Measurements from ENCODE around the gene SDR42E2. TPM values are rescaled to one million over a fixed set of nuclear protein-coding genes. Genes with fewer than 3 reads are reported as not detected.
A peak's percentile ranks its signal among the peaks of the same experiment; 100 is the strongest.

Gene SDR42E2
- total and polyA plus RNA-seq, 3 experiments from 2014 or later: 0.11 to 0.92 TPM; not detected in 1

DNA sequence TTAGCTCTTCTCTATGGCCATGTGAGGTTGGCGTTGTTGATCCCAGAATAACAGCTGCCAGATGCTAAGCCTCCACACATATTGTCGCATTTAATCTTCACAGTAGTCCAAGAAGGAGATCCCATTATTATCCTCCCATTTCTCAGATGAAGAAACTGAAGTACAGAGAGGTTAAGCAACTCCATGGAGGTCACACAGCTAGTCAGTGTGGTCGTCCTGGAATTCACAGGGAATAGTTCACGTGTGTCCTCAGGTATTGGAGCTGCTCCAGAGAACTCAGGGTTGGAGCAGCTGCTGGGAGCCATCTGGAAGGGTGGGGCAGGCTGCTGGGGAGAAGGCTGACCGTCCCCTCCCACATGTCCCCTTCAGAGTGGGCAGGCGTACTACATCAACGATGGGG lies 19.5 kb downstream of the SDR42E2 start:
- Mint-ChIP-seq H3K4me3 (no peak overlapping the region), H3K27me3 (peaks cover 0 to 1% of the 10 kb centered on the region in 2 donors), H3K27ac (peak overlapping the region in 1 of 8 donors; percentile 92), H3K4me1 (peaks cover 0 to 1% (median 0%) of the 10 kb centered on the region in 3 donors), H3K9me3 (no peaks in the 10 kb centered on the region), H3K36me3 (no peaks in the 10 kb centered on the region)
- Histone ChIP-seq H3K9me3 (ENCODE audit: low read length) (no peaks in the 10 kb centered on the region), H3K27me3 (ENCODE audit: insufficient read depth, low read length, poor library complexity, severe bottlenecking) (no peaks in the 10 kb centered on the region), H3K36me3 (ENCODE audit: insufficient read depth, low read length) (no peaks in the 10 kb centered on the region), H3K27ac (ENCODE audit: low read depth, low read length) (no peak overlapping the region), H3K4me1 (ENCODE audit: insufficient read depth, low read length) (no peaks in the 10 kb centered on the region), H3K4me3 (ENCODE audit: low read length) (no peak overlapping the region)
- POLR2A ChIA-PET: no interaction called here
- no peak for DNase-seq
- CTCF ChIA-PET: no interaction called here

DNA sequence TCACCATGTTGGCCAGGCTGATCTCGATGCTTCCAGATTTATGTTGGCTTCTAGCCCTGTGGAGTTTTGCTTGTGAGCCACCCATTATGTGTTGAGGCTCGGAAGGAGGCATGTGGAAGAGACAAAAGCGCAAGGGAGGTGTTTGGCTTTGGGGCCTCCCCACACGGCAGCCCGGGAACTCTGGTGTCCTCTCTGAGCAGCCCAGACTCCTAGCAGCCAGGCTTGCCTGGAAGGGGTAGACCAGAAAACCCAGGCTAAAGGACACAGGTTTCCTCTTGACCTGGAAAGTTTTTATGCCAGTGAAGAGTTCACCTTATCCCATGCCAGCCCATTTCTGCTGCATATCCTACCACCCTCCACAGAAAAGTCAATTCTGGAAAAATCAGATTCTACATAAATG lies 21.0 kb downstream of the SDR42E2 start:
- no peaks in the 10 kb centered on the region for H3K27me3 Mint-ChIP-seq
- H3K36me3 Mint-ChIP-seq: no peaks in the 10 kb centered on the region
- Histone ChIP-seq H3K4me1 (ENCODE audit: insufficient read depth, low read length) (peaks cover 10% of the 10 kb centered on the region), H3K27ac (ENCODE audit: low read depth, low read length) (no peak overlapping the region), H3K27me3 (ENCODE audit: insufficient read depth, low read length, poor library complexity, severe bottlenecking) (no peaks in the 10 kb centered on the region), H3K9me3 (ENCODE audit: low read length) (no peaks in the 10 kb centered on the region), H3K4me3 (ENCODE audit: low read length) (no peak overlapping the region), H3K36me3 (ENCODE audit: insufficient read depth, low read length) (no peaks in the 10 kb centered on the region)
- H3K4me3 Mint-ChIP-seq: no peak overlapping the region
- H3K4me1 Mint-ChIP-seq: peaks cover 4 to 12% (median 5%) of the 10 kb centered on the region in 3 donors
- ChIA-PET POLR2A (no interaction called here), CTCF (interaction anchor here (1.1 to 1.9 kb wide), 3 partner anchors 9 to 181 kb away, joined by 3 to 6 read pairs (median 4); partner anchors contain the start of gene EEF2K)
- H3K27ac Mint-ChIP-seq: peak overlapping the region in 1 of 8 donors; percentile 68
- DNase-seq: no peak
- no peaks in the 10 kb centered on the region for H3K9me3 Mint-ChIP-seq

GRCh38 chr16:22183901-22184614 lies 21.8 kb downstream of the SDR42E2 start:
- H3K4me1 Mint-ChIP-seq: peaks cover 11 to 19% (median 12%) of the 10 kb centered on the region in 3 donors
- no peaks in the 10 kb centered on the region for H3K27me3 Mint-ChIP-seq
- H3K4me3 ChIP-seq (ENCODE audit: low read length): no peak overlapping the region
- H3K9me3 ChIP-seq (ENCODE audit: low read length): no peaks in the 10 kb centered on the region
- H3K27ac Mint-ChIP-seq: peak overlapping the region in 1 of 8 donors; percentile 91
- no peaks in the 10 kb centered on the region for H3K27me3 ChIP-seq (ENCODE audit: insufficient read depth, low read length, poor library complexity, severe bottlenecking)
- no peak overlapping the region for H3K4me3 Mint-ChIP-seq
- no peak overlapping the region for H3K27ac ChIP-seq (ENCODE audit: low read depth, low read length)
- H3K36me3 ChIP-seq (ENCODE audit: insufficient read depth, low read length): no peaks in the 10 kb centered on the region
- POLR2A ChIA-PET: interaction anchor here (0.5 kb wide), 1 partner anchor 182 kb away, joined by 5 read pairs; no protein-coding TSS in a partner anchor
- DNase-seq: peak in 1 of 5 donors; percentile 24
- no peaks in the 10 kb centered on the region for H3K9me3 Mint-ChIP-seq
- CTCF ChIA-PET: interaction anchor here (0.9 to 1.9 kb wide), 4 partner anchors 9 to 103 kb away, joined by 3 to 6 read pairs (median 4); partner anchors contain the start of gene EEF2K
- no peaks in the 10 kb centered on the region for H3K36me3 Mint-ChIP-seq
- H3K4me1 ChIP-seq (ENCODE audit: insufficient read depth, low read length): peaks cover 18% of the 10 kb centered on the region

DNA sequence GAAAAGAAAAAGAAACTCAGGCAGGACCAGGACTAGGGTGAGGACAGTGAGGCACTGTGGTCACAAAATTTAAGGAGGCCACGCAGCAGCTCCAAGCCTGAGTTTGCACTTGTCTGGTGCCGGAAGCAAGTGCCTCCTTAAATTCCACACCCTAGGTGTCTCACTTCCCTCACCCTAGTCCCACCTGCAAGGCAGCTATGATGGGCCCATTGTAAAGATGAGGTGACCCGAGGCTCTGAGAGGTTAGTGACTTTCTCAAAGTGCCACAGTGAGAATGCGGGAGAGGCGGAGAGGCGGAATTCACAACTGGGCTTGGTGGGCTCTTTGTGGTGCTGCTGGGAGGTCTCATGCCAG lies 22.3 kb downstream of the SDR42E2 start:
- CTCF ChIA-PET: interaction anchor here (0.9 to 8.4 kb wide), 5 partner anchors 8 to 179 kb away, joined by 3 to 115 read pairs (median 4); partner anchors contain the start of genes EEF2K and MOSMO
- H3K9me3 Mint-ChIP-seq: no peaks in the 10 kb centered on the region
- H3K27me3 Mint-ChIP-seq: no peaks in the 10 kb centered on the region
- no peaks in the 10 kb centered on the region for H3K36me3 ChIP-seq (ENCODE audit: insufficient read depth, low read length)
- H3K4me1 Mint-ChIP-seq: peaks cover 17 to 25% (median 17%) of the 10 kb centered on the region in 3 donors
- POLR2A ChIA-PET: no interaction called here
- no peaks in the 10 kb centered on the region for H3K9me3 ChIP-seq (ENCODE audit: low read length)
- peaks cover 0 to under 1% (median 0%) of the 10 kb centered on the region in 3 donors for H3K36me3 Mint-ChIP-seq
- peak overlapping the region in 3 of 8 donors; percentile 8 to 91 (median 14) for H3K27ac Mint-ChIP-seq
- H3K4me3 Mint-ChIP-seq: no peak overlapping the region
- no peak overlapping the region for H3K27ac ChIP-seq (ENCODE audit: low read depth, low read length)
- peaks cover 23% of the 10 kb centered on the region for H3K4me1 ChIP-seq (ENCODE audit: insufficient read depth, low read length)
- no peaks in the 10 kb centered on the region for H3K27me3 ChIP-seq (ENCODE audit: insufficient read depth, low read length, poor library complexity, severe bottlenecking)
- no peak overlapping the region for H3K4me3 ChIP-seq (ENCODE audit: low read length)
- no peak for DNase-seq

GRCh38 chr16:22186517-22186916 lies 24.2 kb downstream of the SDR42E2 start:
- DNase-seq: no peak
- H3K9me3 Mint-ChIP-seq: no peaks in the 10 kb centered on the region
- Histone ChIP-seq H3K27me3 (ENCODE audit: insufficient read depth, low read length, poor library complexity, severe bottlenecking) (no peaks in the 10 kb centered on the region), H3K27ac (ENCODE audit: low read depth, low read length) (no peak overlapping the region), H3K4me3 (ENCODE audit: low read length) (no peak overlapping the region), H3K9me3 (ENCODE audit: low read length) (no peaks in the 10 kb centered on the region), H3K36me3 (ENCODE audit: insufficient read depth, low read length) (no peaks in the 10 kb centered on the region), H3K4me1 (ENCODE audit: insufficient read depth, low read length) (peaks cover 30% of the 10 kb centered on the region)
- peak overlapping the region in 7 of 8 donors; percentile 21 to 99 (median 68) for H3K27ac Mint-ChIP-seq
- POLR2A ChIA-PET: no interaction called here
- H3K4me3 Mint-ChIP-seq: no peak overlapping the region
- H3K27me3 Mint-ChIP-seq: peaks cover 0 to 6% of the 10 kb centered on the region in 2 donors
- H3K4me1 Mint-ChIP-seq: peaks cover 23 to 41% (median 24%) of the 10 kb centered on the region in 3 donors
- CTCF ChIA-PET: interaction anchor here (1.2 to 8.4 kb wide), 3 partner anchors 109 to 188 kb away, joined by 4 to 115 read pairs (median 51); partner anchors contain the start of genes MOSMO and PDZD9
- peaks cover 0 to 9% (median 0%) of the 10 kb centered on the region in 3 donors for H3K36me3 Mint-ChIP-seq

- H3K27ac Mint-ChIP-seq: peak overlapping the region; percentile 98 to 100 (median 99)
- peaks cover 0 to 8% of the 10 kb centered on the region in 2 donors for H3K27me3 Mint-ChIP-seq
- no peaks in the 10 kb centered on the region for H3K27me3 ChIP-seq (ENCODE audit: insufficient read depth, low read length, poor library complexity, severe bottlenecking)
- peaks cover 0 to 9% (median 0%) of the 10 kb centered on the region in 3 donors for H3K36me3 Mint-ChIP-seq
- no peak overlapping the region for H3K27ac ChIP-seq (ENCODE audit: low read depth, low read length)
- H3K4me1 Mint-ChIP-seq: peaks cover 37 to 58% (median 41%) of the 10 kb centered on the region in 3 donors
- H3K4me3 Mint-ChIP-seq: peak overlapping the region in 1 of 7 donors; percentile 26
- ChIA-PET CTCF (interaction anchor here (0.7 to 8.4 kb wide), 24 partner anchors 8 to 527 kb away, joined by 3 to 115 read pairs (median 5); partner anchors contain the start of genes EEF2K, MOSMO, PDZD9 and POLR3E), POLR2A (interaction anchor here (0.7 to 2.2 kb wide), 5 partner anchors 79 to 228 kb away, joined by 3 to 19 read pairs (median 3); partner anchors contain the start of gene MOSMO)
- DNase-seq: no peak
- H3K9me3 Mint-ChIP-seq: no peaks in the 10 kb centered on the region
- H3K4me1 ChIP-seq (ENCODE audit: insufficient read depth, low read length): peaks cover 47% of the 10 kb centered on the region
- no peaks in the 10 kb centered on the region for H3K36me3 ChIP-seq (ENCODE audit: insufficient read depth, low read length)
- no peaks in the 10 kb centered on the region for H3K9me3 ChIP-seq (ENCODE audit: low read length)
- no peak overlapping the region for H3K4me3 ChIP-seq (ENCODE audit: low read length)
Measured at GRCh38 chr16:22188267-22188594, 25.9 kb downstream of the SDR42E2 start.

DNA sequence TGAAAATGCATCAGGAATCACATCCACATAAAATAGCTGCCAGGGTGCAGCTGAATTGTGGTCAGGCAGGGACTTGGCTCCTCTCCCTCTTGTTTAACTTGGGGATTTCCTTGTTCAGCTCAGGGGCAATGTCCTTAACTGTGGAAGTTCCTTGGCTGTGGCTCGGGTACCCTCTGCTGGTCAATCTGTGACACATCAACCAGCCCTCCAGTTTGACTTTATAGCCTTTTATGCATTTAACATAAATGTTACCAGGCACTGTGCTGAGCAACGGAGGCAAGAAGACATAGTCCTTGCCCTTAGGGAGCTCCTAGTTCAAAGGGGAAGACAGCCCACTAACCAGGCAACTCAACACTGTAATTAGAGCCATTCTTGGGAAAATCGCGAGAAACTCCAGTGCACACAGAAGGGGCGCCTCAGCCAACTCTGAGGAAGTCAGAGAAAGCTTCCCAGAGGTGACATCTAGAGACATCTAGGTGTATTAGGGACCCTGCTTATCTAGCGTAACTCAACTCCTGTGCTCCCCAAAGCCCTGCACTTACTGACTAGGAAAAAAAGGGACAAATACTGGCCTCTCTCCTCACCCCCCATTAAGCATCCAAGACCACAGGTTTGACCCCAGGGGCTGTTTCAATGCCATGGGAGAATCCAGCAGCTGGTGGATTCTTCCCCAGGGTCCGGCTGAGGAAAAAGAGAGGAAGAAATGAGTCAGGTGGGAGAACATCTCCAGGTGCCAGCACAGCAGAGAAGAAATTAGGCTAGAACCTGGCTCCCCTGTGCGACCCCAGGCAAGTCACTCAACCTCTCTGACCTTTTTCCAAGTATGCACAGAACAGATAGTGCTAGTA lies 26.5 kb downstream of the SDR42E2 start:
- Mint-ChIP-seq H3K9me3 (peaks cover 0 to 5% (median 0%) of the 10 kb centered on the region in 5 donors), H3K4me3 (peak overlapping the region; percentile 87 to 97 (median 94)), H3K4me1 (peaks cover 42 to 64% (median 47%) of the 10 kb centered on the region in 3 donors), H3K27ac (peak overlapping the region; percentile 98 to 100 (median 99)), H3K27me3 (peaks cover 0 to 8% of the 10 kb centered on the region in 2 donors), H3K36me3 (peaks cover 0 to 9% (median 4%) of the 10 kb centered on the region in 3 donors)
- ChIA-PET CTCF (interaction anchor here (0.7 to 8.4 kb wide), 25 partner anchors 9 to 528 kb away, joined by 3 to 115 read pairs (median 5); partner anchors contain the start of genes EEF2K, MOSMO, PDZD9 and POLR3E), POLR2A (interaction anchor here (0.7 to 2.2 kb wide), 7 partner anchors 17 to 229 kb away, joined by 3 to 19 read pairs (median 4); partner anchors contain the start of genes EEF2K and MOSMO)
- H3K36me3 ChIP-seq (ENCODE audit: insufficient read depth, low read length): no peaks in the 10 kb centered on the region
- peaks cover 53% of the 10 kb centered on the region for H3K4me1 ChIP-seq (ENCODE audit: insufficient read depth, low read length)
- H3K27me3 ChIP-seq (ENCODE audit: insufficient read depth, low read length, poor library complexity, severe bottlenecking): no peaks in the 10 kb centered on the region
- H3K27ac ChIP-seq (ENCODE audit: low read depth, low read length): peak overlapping the region; percentile 99
- H3K9me3 ChIP-seq (ENCODE audit: low read length): no peaks in the 10 kb centered on the region
- H3K4me3 ChIP-seq (ENCODE audit: low read length): peak overlapping the region; percentile 51
- DNase-seq: peak; percentile 44 to 78 (median 68)
